Measurements from ENCODE around the gene CHRNA5. TPM values are rescaled to one million over a fixed set of nuclear protein-coding genes. Genes with fewer than 3 reads are reported as not detected.
"Not testable (repeated sequence)": the region's sequence is repeated elsewhere in the genome, so short reads cannot be mapped to it uniquely, and the experiment has no call there.

Gene CHRNA5
- 2.6 TPM for total RNA-seq
- long read RNA-seq, partial matches to known transcripts = 0 of 1 reads
- long read RNA-seq, other reads (novel, unspliced or antisense) = 1 of 1 reads

DNA sequence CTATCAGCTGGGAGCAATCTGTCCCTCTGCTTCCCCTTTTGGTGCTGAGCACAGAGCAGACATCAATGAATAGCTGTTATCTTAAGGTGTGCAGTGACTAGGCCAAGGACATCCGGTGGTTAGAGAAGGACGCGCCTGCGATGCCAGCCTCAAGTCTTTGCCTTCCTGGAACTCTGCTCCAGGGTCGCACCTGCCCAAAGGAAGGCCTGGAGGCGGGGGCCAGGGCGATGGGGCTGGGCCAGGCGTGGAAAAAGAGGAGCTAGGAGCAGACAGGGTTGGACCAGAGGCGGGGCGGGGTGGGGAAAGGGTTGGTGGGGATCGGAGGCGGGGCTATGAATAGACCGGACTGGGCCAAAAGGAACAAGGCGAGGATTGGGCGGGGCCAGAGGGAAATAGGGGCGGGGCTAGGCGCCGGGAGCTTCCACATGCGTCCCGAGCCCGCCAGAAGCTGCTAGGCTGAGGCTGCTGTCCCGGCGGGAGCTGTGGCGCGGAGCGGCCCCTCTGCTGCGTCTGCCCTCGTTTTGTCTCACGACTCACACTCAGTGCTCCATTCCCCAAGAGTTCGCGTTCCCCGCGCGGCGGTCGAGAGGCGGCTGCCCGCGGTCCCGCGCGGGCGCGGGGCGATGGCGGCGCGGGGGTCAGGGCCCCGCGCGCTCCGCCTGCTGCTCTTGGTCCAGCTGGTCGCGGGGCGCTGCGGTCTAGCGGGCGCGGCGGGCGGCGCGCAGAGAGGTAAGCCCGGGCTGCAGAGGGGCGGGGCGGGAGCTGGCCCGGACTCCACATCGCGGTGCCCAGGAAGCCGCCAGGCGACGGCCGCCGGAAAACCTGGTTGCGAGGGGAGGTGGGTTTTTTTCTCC, at the start of gene CHRNA5:
TSS of gene CHRNA5 (plus strand) at position 424 of the 854 bp plus-strand sequence. CDS start at position 624, 200 bp downstream.
- TF ChIP-seq, protein P1, sequence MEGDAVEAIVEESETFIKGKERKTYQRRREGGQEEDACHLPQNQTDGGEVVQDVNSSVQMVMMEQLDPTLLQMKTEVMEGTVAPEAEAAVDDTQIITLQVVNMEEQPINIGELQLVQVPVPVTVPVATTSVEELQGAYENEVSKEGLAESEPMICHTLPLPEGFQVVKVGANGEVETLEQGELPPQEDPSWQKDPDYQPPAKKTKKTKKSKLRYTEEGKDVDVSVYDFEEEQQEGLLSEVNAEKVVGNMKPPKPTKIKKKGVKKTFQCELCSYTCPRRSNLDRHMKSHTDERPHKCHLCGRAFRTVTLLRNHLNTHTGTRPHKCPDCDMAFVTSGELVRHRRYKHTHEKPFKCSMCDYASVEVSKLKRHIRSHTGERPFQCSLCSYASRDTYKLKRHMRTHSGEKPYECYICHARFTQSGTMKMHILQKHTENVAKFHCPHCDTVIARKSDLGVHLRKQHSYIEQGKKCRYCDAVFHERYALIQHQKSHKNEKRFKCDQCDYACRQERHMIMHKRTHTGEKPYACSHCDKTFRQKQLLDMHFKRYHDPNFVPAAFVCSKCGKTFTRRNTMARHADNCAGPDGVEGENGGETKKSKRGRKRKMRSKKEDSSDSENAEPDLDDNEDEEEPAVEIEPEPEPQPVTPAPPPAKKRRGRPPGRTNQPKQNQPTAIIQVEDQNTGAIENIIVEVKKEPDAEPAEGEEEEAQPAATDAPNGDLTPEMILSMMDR (IDR thresholded peaks at IDR 0.05) = no peak
- Histone ChIP-seq H3K27me3 (ENCODE audit: low read depth) (no peaks in the 10 kb centered on the region), H3K9me3 (no peaks in the 10 kb centered on the region), H3K4me3 (peak within 1 kb of the TSS; percentile 61), H3K27ac (no peak within 1 kb of the TSS), H3K4me1 (peaks cover 14% of the 10 kb centered on the region), H3K36me3 (no peaks in the 10 kb centered on the region)
- intact Hi-C loops (cut with DNase I) = no loop called here
- DNase-seq = peak; percentile 92
- peak; percentile 97 to 98 for ATAC-seq

DNA sequence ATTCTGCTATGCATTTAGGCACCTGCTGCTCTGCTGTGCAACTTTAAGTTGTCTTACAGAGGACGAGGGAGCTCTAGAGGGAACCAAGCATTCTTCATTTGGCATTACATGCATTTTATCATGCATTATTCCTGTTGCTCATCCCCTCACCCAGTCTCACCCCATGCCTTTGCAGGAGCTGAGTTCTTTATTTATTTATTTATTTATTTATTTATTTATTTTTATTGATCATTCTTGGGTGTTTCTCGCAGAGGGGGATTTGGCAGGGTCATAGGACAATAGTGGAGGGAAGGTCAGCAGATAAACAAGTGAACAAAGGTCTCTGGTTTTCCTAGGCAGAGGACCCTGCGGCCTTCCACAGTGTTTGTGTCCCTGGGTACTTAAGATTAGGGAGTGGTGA, 45.3 kb upstream of the CHRNA5 start:
- H3K27ac ChIP-seq; DNase-seq; ATAC-seq; H3K36me3 ChIP-seq; H3K4me3 ChIP-seq; H3K27me3 ChIP-seq (ENCODE audit: low read depth); H3K4me1 ChIP-seq; intact Hi-C loops (cut with DNase I); H3K9me3 ChIP-seq: not testable (repeated sequence)

DNA sequence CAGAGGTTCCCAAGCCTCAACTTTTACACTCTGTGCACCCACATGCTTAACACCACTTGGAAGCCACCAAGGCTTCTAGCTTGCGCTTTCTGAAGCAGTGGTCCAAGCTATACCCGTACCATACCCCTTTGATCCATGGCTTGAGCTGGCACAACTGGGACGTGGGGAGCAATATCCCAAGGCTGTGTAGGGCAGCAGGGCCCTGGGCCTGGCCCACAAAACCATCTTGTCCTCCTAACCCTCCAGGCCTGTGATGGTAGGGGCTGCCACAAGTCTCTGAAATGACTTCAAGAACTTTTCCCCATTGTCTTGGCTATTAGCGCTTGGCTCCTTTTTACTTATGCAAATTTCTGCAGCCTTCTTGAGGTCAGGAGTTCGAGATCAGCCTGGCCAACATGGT, 41.1 kb upstream of the CHRNA5 start:
- H3K27me3 ChIP-seq (ENCODE audit: low read depth) = no peaks in the 10 kb centered on the region
- DNase-seq (no peak), ATAC-seq (no peak)
- H3K9me3 ChIP-seq = no peaks in the 10 kb centered on the region
- H3K36me3 ChIP-seq = no peaks in the 10 kb centered on the region
- TF ChIP-seq, protein P1 (IDR thresholded peaks at IDR 0.05) = no peak
- no peaks in the 10 kb centered on the region for H3K4me1 ChIP-seq
- H3K4me3 ChIP-seq = no peak overlapping the region
- no peak overlapping the region for H3K27ac ChIP-seq
- intact Hi-C loops (cut with DNase I) = no loop called here

DNA sequence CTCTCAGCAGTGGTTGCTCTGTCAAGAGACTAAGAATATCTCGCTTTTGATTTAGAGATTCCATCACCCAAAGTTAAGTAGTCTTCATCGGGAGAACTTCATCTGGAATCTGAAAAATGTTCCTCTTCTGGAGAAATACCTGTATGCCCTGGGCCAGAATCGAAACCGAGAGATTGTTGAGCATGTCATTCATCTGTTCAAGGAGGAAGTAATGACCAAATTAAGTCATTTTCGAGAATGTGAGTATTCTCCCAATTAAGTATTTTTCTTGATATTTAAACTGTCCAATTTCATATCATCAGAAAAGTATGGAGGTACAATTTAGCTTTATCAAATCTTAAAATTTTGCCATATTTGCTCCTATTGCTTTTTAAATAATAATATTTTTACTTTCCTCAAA, 38.0 kb upstream of the CHRNA5 start:
- TF ChIP-seq, protein P1 (IDR thresholded peaks at IDR 0.05) = no peak
- ATAC-seq (peak in 1 of 2 donors; percentile 33), DNase-seq (no peak)
- no peaks in the 10 kb centered on the region for H3K36me3 ChIP-seq
- no peaks in the 10 kb centered on the region for H3K9me3 ChIP-seq
- intact Hi-C loops (cut with DNase I) = no loop called here
- no peak overlapping the region for H3K4me3 ChIP-seq
- no peaks in the 10 kb centered on the region for H3K27me3 ChIP-seq (ENCODE audit: low read depth)
- no peaks in the 10 kb centered on the region for H3K4me1 ChIP-seq
- H3K27ac ChIP-seq = no peak overlapping the region

DNA sequence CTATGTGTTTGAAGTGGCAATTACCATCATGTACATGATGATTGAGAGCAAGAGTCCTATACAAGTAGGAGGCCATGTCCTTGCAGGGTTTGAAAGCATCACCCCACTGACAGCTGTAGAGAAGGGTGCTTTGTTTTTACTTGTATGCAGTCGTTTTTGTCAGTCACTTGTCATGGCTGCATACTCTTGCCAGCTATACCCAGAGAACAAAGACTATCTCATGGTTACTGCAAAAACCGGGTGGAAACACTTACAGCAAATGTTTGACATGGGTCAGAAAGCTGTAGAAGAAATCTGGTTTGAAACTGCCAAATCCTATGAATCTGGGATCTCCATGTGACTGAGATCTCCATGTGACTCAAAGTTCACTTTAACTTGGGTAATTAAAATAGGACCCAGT, 32.0 kb upstream of the CHRNA5 start:
- H3K27ac ChIP-seq = no peak overlapping the region
- ATAC-seq = no peak
- H3K4me1 ChIP-seq = no peaks in the 10 kb centered on the region
- H3K36me3 ChIP-seq = no peaks in the 10 kb centered on the region
- no peak overlapping the region for H3K4me3 ChIP-seq
- DNase-seq = no peak
- TF ChIP-seq, protein P1 (IDR thresholded peaks at IDR 0.05) = no peak
- H3K27me3 ChIP-seq (ENCODE audit: low read depth) = no peaks in the 10 kb centered on the region
- no peaks in the 10 kb centered on the region for H3K9me3 ChIP-seq
- intact Hi-C loops (cut with DNase I) = no loop called here

DNA sequence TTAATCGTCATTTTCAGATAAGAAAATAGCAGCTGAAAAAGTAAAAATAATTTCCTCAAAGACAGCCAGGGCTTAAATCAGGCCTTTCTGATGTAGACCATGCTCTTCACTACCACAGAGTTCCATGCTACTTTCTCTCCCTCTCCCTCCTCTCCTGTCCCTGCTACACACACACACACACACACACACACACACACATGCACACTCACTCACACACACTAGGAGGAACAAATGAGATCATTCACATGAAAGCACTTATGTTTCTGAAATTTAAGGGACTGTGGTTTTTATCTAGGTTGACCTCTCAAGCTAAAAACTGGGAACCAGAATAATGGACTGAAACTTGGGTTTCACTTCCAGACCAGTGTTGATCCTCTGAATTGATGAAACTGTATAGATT, 29.2 kb upstream of the CHRNA5 start:
- H3K4me3 ChIP-seq = no peak overlapping the region
- H3K27me3 ChIP-seq (ENCODE audit: low read depth) = no peaks in the 10 kb centered on the region
- no peak overlapping the region for H3K27ac ChIP-seq
- no peaks in the 10 kb centered on the region for H3K9me3 ChIP-seq
- peaks cover 2% of the 10 kb centered on the region for H3K4me1 ChIP-seq
- no peaks in the 10 kb centered on the region for H3K36me3 ChIP-seq
- no peak for DNase-seq
- intact Hi-C loops (cut with DNase I) = no loop called here
- ATAC-seq = no peak
- TF ChIP-seq, protein P1 (IDR thresholded peaks at IDR 0.05) = no peak

All from lower lobe of right lung (tissue), 2 donors.